Left ventricle myocardium inferior (tissue), 1 donor: ENCODE measurements around the gene GSTM1. TPM values are rescaled to one million over a fixed set of nuclear protein-coding genes. Genes with fewer than 3 reads are reported as not detected.
"Not testable (repeated sequence)": the region's sequence is repeated elsewhere in the genome, so short reads cannot be mapped to it uniquely, and the experiment has no call there.

Source experiments
- DNase-seq: peaks from one replicate; pipeline ENCODE4 v3.0.0-alpha.2; 2020
- H3K27ac ChIP-seq: fragments of 200-600 bp; replicated peaks from 2 replicates; pipeline ENCODE4 v1.8.0; 2021
- H3K27me3 ChIP-seq: fragments of 200-600 bp; 2 replicates; pipeline ENCODE4 v1.8.0; 2021; ENCODE audit warnings: low read depth
- H3K36me3 ChIP-seq: fragments of 200-600 bp; 2 replicates; pipeline ENCODE4 v1.8.0; 2021
- H3K4me1 ChIP-seq: fragments of 200-600 bp; 2 replicates; pipeline ENCODE4 v1.8.0; 2021
- H3K4me3 ChIP-seq: fragments of 200-600 bp; 2 replicates; pipeline ENCODE4 v1.8.0; 2021; ENCODE audit warnings: mild to moderate bottlenecking, moderate library complexity
- H3K9me3 ChIP-seq: fragments of 200-600 bp; replicated peaks from 2 replicates; pipeline ENCODE4 v1.8.0; 2021
- intact Hi-C: fragments of 100-400 bp; cut with micrococcal nuclease; formaldehyde crosslinking; loops from one replicate; pipeline ENCODE4 v1.11.0; 2022
- total RNA-seq: library from RNA; stranded (reverse); fragmentation: NEBNext Ultra II Directional; extraction: Animal tissue kit (Norgen Biotek cat#: 25700); gene quantifications from one replicate; pipeline ENCODE4 v1.2.1, GENCODE V29; 2021
- TF ChIP-seq, protein P1 (sequence below): fragments of 200-600 bp; IDR thresholded peaks from 2 replicates; pipeline ENCODE4 v1.8.0; 2021; ENCODE audit warnings: antibody characterized with exemption, mild to moderate bottlenecking, borderline replicate concordance
- donor health status: DM: no; HTN: yes; CAD: no; lungs with severe emphysema.

The GSTM1 gene
- total RNA-seq, 1 donor from 2014 or later = not detected

DNA sequence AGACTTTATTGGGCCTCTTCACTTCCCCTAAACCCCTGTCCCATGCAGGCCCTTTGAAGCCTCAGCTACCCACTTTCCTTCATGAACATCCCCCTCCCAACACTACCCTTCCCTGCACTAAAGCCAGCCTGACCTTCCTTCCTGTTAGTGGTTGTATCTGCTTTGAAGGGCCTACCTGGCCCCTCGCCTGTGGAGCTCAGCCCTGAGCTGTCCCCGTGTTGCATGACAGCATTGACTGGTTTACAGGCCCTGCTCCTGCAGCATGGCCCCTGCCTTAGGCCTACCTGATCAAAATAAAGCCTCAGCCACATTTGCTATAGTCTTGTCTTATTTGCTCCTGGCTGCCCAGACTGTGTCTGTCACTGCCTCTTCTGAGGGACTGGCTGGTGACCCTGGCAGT lies 26.2 kb upstream of the GSTM1 start:
- Histone ChIP-seq H3K36me3 (peaks cover 41% of the 10 kb centered on the region), H3K9me3 (no peaks in the 10 kb centered on the region), H3K27ac (no peak overlapping the region), H3K4me3 (no peak overlapping the region), H3K27me3 (no peaks in the 10 kb centered on the region), H3K4me1 (peaks cover 30% of the 10 kb centered on the region)
- TF ChIP-seq, protein P1, sequence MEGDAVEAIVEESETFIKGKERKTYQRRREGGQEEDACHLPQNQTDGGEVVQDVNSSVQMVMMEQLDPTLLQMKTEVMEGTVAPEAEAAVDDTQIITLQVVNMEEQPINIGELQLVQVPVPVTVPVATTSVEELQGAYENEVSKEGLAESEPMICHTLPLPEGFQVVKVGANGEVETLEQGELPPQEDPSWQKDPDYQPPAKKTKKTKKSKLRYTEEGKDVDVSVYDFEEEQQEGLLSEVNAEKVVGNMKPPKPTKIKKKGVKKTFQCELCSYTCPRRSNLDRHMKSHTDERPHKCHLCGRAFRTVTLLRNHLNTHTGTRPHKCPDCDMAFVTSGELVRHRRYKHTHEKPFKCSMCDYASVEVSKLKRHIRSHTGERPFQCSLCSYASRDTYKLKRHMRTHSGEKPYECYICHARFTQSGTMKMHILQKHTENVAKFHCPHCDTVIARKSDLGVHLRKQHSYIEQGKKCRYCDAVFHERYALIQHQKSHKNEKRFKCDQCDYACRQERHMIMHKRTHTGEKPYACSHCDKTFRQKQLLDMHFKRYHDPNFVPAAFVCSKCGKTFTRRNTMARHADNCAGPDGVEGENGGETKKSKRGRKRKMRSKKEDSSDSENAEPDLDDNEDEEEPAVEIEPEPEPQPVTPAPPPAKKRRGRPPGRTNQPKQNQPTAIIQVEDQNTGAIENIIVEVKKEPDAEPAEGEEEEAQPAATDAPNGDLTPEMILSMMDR = no peak
- no peak for DNase-seq
- intact Hi-C loops = no loop called here

DNA sequence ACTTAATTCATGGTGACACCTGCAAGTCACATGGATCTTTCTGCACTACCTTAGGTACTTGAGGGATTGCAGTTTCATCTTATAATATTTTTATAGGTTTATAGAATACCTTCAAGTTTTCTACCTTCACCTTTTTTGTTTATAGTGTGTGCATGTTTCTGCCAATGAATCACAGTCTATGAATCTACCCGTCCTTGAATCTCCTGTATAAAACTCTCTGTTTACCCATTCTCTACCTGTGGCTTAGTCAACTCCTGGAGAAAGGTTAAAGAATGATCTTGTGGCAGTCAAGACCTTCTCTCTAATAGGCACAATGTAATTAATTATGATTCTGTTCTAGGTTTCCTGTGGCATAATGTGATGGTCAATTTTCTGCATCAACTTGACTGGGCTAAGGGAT lies 22.9 kb upstream of the GSTM1 start:
- Histone ChIP-seq H3K27me3 (no peaks in the 10 kb centered on the region), H3K4me1 (peaks cover 25% of the 10 kb centered on the region), H3K36me3 (peaks cover 28% of the 10 kb centered on the region), H3K9me3 (no peaks in the 10 kb centered on the region), H3K27ac (no peak overlapping the region), H3K4me3 (no peak overlapping the region)
- intact Hi-C loops = no loop called here
- TF ChIP-seq, protein P1 = no peak
- no peak for DNase-seq

DNA sequence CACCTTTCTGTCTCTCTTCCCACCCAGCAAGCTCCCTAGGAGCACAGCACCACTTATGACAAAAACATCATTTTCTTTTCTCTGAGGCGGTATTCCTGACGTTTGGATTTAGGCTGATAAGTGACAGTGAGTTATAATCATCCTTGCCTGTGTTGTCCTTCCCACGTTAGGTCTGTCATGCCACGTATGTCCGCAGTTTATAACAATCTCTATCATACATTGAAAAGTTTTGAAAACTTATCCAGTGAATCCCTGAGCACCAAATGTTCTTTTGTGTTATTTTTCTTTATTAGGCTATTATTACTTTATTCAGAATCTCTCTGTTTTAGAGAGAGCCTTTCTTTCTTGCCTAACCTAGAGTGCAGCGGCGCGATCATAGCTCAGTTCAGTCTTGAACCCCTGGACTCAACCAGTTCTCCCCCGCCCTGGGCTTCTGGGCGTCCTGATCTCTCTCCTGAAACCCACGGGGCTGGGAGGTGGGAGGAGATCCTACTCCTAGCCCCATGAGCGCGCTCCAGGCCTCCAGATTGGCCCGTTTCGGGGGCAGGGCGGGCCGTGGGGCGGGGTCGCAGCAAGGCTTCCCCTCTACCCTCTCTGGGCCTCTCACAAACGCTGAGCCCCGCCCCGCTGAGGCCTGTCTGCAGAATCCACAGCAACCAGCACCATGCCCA lies 20.0 kb upstream of the GSTM1 start, which contains the start of gene GSTM2:
Gene GSTM2 (plus strand): TSS at position 606 of the 671 bp plus-strand sequence. CDS start 59 bp downstream, at position 665.
- Histone ChIP-seq H3K27me3 (no peaks in the 10 kb centered on the region), H3K9me3 (no peaks in the 10 kb centered on the region), H3K4me3 (peak within 1 kb of the TSS; percentile 73), H3K27ac (peak within 1 kb of the TSS; percentile 63), H3K4me1 (peaks cover 30% of the 10 kb centered on the region), H3K36me3 (peaks cover 10% of the 10 kb centered on the region)
- DNase-seq = peak; percentile 96
- TF ChIP-seq, protein P1 = no peak
- intact Hi-C loops = no loop called here

DNA sequence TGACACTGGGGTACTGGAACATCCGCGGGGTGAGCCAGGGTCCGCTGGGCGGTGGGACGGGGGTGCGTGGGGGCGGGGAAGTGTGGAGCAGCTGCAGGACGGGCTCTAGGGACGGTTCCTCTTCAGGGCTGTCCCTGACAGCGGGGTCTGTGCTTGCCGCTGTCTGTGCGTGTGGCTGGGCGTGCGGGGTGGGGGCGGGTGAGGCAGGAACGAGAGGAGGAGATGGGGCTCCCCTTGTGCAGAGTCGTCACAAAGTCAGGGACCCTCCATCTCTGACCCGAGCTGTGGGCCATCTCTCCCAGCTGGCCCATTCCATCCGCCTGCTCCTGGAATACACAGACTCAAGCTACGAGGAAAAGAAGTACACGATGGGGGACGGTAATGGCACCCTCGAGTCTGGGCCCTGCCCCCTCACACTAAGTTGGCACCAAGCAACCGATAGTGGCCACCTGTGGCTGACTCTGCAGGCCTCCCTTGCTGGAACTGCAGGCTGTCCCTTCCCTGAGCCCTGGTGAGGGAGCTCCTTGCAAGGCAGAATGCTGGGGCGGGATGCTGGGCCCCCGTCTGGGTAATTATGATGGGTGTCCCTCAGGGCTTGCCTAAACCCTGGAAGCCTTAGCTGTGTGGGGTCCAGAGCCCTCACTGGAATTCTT lies 19.4 kb upstream of the GSTM1 start:
- H3K9me3 ChIP-seq = no peaks in the 10 kb centered on the region
- no peak for DNase-seq
- TF ChIP-seq, protein P1 = no peak
- H3K27ac ChIP-seq = peak overlapping the region; percentile 63
- H3K4me3 ChIP-seq = peak overlapping the region; percentile 73
- intact Hi-C loops = no loop called here
- H3K36me3 ChIP-seq = peaks cover 12% of the 10 kb centered on the region
- H3K4me1 ChIP-seq = peaks cover 29% of the 10 kb centered on the region
- no peaks in the 10 kb centered on the region for H3K27me3 ChIP-seq

DNA sequence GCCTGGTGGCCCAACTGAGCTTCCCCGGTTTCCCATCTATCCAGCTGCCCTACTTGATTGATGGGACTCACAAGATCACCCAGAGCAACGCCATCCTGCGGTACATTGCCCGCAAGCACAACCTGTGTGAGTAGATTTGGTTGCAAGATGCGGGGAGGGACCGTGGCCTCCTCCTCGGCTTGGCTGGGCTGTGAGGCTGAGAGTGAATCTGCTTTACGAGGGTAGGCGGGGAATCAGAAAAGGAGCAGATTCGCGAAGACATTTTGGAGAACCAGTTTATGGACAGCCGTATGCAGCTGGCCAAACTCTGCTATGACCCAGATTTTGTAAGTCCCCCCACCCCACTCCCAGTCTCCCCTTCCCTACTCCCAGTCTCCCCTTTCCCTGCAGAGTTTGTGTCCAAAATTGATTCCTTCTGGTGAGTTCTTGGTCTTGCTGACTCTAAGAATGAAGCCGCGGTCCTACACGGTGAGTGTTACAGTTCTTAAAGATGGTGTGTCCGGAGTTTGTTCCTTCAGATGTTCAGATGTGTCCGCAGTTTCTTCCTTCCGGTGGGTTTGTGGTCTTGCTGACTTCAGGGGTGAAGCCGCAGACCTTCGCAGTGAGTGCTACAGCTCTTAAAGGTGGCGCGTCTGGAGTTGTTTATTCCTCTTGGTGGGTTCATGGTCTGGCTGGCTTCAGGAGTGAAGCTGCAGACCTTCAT lies 18.2 kb upstream of the GSTM1 start:
- no peak overlapping the region for H3K4me3 ChIP-seq
- peaks cover 15% of the 10 kb centered on the region for H3K36me3 ChIP-seq
- intact Hi-C loops = no loop called here
- no peaks in the 10 kb centered on the region for H3K9me3 ChIP-seq
- H3K27ac ChIP-seq = no peak overlapping the region
- H3K27me3 ChIP-seq = no peaks in the 10 kb centered on the region
- TF ChIP-seq, protein P1 = no peak
- DNase-seq = no peak
- peaks cover 21% of the 10 kb centered on the region for H3K4me1 ChIP-seq

DNA sequence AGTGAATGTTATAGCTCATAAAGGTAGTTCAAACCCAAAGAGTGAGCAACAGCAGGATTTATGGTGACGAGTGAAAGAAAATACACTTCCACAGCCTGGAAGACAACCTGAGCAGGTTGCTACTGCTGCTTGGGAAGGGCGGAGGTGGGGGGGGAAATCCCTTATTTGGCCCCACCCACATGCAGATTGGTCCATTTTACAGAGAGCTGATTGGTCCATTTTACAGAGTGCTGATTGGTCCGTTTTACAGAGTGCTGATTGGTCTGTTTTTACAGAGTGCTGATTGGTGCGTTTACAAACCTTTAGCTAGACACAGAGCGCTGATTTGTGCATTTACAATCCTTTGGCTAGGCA lies 17.7 kb upstream of the GSTM1 start:
- peaks cover 12% of the 10 kb centered on the region for H3K36me3 ChIP-seq
- H3K4me3 ChIP-seq, H3K9me3 ChIP-seq, intact Hi-C loops, H3K27me3 ChIP-seq, H3K27ac ChIP-seq, DNase-seq: not testable (repeated sequence)
- peaks cover 21% of the 10 kb centered on the region for H3K4me1 ChIP-seq
